SK-N-SH (cell line): ENCODE measurements around the gene POLR1D. TPM values are rescaled to one million over a fixed set of nuclear protein-coding genes. Genes with fewer than 3 reads are reported as not detected.

Source experiments
- CTCF ChIA-PET: fragments of 300-600, 350-600 bp; formaldehyde crosslinking; extraction: SDS; loops from one replicate; lab custom pipeline; 2021; lab: Yijun Ruan, JAX
- POLR2A ChIA-PET: fragments of 350-600 bp; sonication (Branson Sonifier 250); formaldehyde crosslinking; extraction: SDS; loops from one replicate; lab custom pipeline; 2020; ENCODE audit warnings: antibody characterized with exemption, inconsistent platforms; lab: Yijun Ruan, JAX
- DNase-seq: peaks from one replicate; pipeline ENCODE4 v3.0.0; 2012
- H2AFZ ChIP-seq: fragments of 200-600 bp; sonication (generic); 2 replicates; pipeline ENCODE4 v1.8.1; 2016; ENCODE audit warnings: antibody characterized with exemption, mild to moderate bottlenecking, low read depth
- H3F3A ChIP-seq: fragments of 200-600 bp; sonication (generic); replicated peaks from 2 replicates; pipeline ENCODE3; 2016; ENCODE audit warnings: antibody characterized with exemption, mild to moderate bottlenecking; ENCODE audit not compliant: insufficient read depth
- H3K27ac ChIP-seq, 2 experiments: fragments of 200-500 bp in 1 of 2; fragments of 200-600 bp in 1 of 2; sonication (Bioruptor generic) in 1 of 2; sonication (generic), shearing (Covaris generic) in 1 of 2; 2 replicates each; pipeline versions ENCODE4 v1.5.1 to v1.6.1; 2014 to 2016; ENCODE audit warnings: low read depth in 2 of 2, inconsistent platforms in 1 of 2, low read length in 1 of 2, mild to moderate bottlenecking in 1 of 2, mixed read lengths in 1 of 2
- H3K27me3 ChIP-seq: fragments of 200-600 bp; sonication (generic), shearing (Covaris generic); 2 replicates; pipeline ENCODE4 v1.6.1; 2016; ENCODE audit warnings: mixed run types; ENCODE audit not compliant: insufficient read depth
- H3K36me3 ChIP-seq, 2 experiments: fragments of 200-500 bp in 1 of 2; fragments of 200-600 bp in 1 of 2; sonication (Bioruptor generic) in 1 of 2; sonication (generic) in 1 of 2; replicated peaks in 1 of 2; 2 replicates each; pipeline versions ENCODE3 to v1.5.1; 2014 to 2016; ENCODE audit warnings: low read length in 1 of 2, mild to moderate bottlenecking in 1 of 2; ENCODE audit not compliant: insufficient read depth in 2 of 2, control insufficient read depth in 1 of 2
- H3K4me1 ChIP-seq, 2 experiments: fragments of 200-500 bp in 1 of 2; fragments of 200-600 bp in 1 of 2; sonication (Bioruptor generic) in 1 of 2; sonication (generic), shearing (Covaris generic) in 1 of 2; 2 replicates each; pipeline versions ENCODE4 v1.5.1 to v1.6.1; 2014 to 2016; ENCODE audit warnings: low read depth in 1 of 2, low read length in 1 of 2, mixed run types in 1 of 2; ENCODE audit not compliant: insufficient read depth in 2 of 2, control insufficient read depth in 1 of 2
- H3K4me2 ChIP-seq: fragments of 200-600 bp; sonication (generic), shearing (Covaris generic); 2 replicates; pipeline ENCODE4 v1.6.1; 2017; ENCODE audit warnings: mixed run types
- H3K4me3 ChIP-seq, 2 experiments: fragments of 200-500 bp in 1 of 2; fragments of 200-600 bp in 1 of 2; sonication (Bioruptor generic) in 1 of 2; sonication (generic), shearing (Covaris generic) in 1 of 2; 2 replicates each; pipeline versions ENCODE4 v1.5.1 to v1.8.1; 2014 to 2016; ENCODE audit warnings: low read depth in 2 of 2, inconsistent platforms in 1 of 2, low read length in 1 of 2, mild to moderate bottlenecking in 1 of 2, mixed read lengths in 1 of 2, moderate library complexity in 1 of 2
- H3K79me2 ChIP-seq: fragments of 200-600 bp; sonication (generic); 2 replicates; pipeline ENCODE4 v1.8.1; 2017; ENCODE audit warnings: mild to moderate bottlenecking; ENCODE audit not compliant: insufficient read depth
- H3K9ac ChIP-seq: fragments of 200-600 bp; sonication (generic); 2 replicates; pipeline ENCODE4 v1.6.1; 2017; ENCODE audit warnings: mixed run types
- H3K9me2 ChIP-seq: fragments of 200-600 bp; sonication (generic); 2 replicates; pipeline ENCODE4 v1.6.1; 2017; ENCODE audit warnings: mixed run types
- H3K9me3 ChIP-seq: fragments of 200-600 bp; sonication (generic); 2 replicates; pipeline ENCODE4 v1.6.1; 2017; ENCODE audit warnings: mixed run types, mild to moderate bottlenecking, moderate library complexity
- H4K20me1 ChIP-seq: fragments of 200-600 bp; sonication (generic); 2 replicates; pipeline ENCODE4 v1.6.1; 2017; ENCODE audit warnings: mild to moderate bottlenecking, mixed run types; ENCODE audit not compliant: insufficient read depth
- CHD2 ChIP-seq: fragments of 150-350 bp; IDR thresholded peaks from 2 replicates; pipeline ENCODE4 v1.6.1; 2018; ENCODE audit warnings: low read length; ENCODE audit not compliant: partially characterized antibody
- ELF1 ChIP-seq: IDR thresholded peaks from 2 replicates; pipeline ENCODE4 v1.4.0; 2012
- EP300 ChIP-seq, 2 experiments: IDR thresholded peaks; 2 replicates each; pipeline versions ENCODE4 v1.4.0 to v1.6.1; 2012; ENCODE audit warnings: borderline replicate concordance in 1 of 2, low read depth in 1 of 2, low read length in 1 of 2
- EZH2phosphoT487 ChIP-seq: fragments of 200-600 bp; sonication (generic); IDR thresholded peaks from 2 replicates; pipeline ENCODE4 v1.6.1; 2017; ENCODE audit warnings: low read depth, mixed run types, mild to moderate bottlenecking, antibody characterized with exemption, moderate library complexity, borderline replicate concordance
- FOSL2 ChIP-seq: IDR thresholded peaks from 2 replicates; pipeline ENCODE4 v1.4.0; 2012; ENCODE audit warnings: low read depth, mild to moderate bottlenecking, moderate library complexity, borderline replicate concordance
- GABPA ChIP-seq: IDR thresholded peaks from 2 replicates; pipeline ENCODE4 v1.4.0; 2012; ENCODE audit warnings: low read depth, mild to moderate bottlenecking
- MEF2A ChIP-seq: IDR thresholded peaks from 2 replicates; pipeline ENCODE4 v1.4.0; 2012; ENCODE audit warnings: low read depth, borderline replicate concordance
- MXI1 ChIP-seq: IDR thresholded peaks from 2 replicates; pipeline ENCODE4 v1.6.1; 2012; ENCODE audit warnings: mild to moderate bottlenecking, low read depth, low read length, improper control_type of control experiment
- SMC3 ChIP-seq: IDR thresholded peaks from 2 replicates; pipeline ENCODE4 v1.6.1; 2012; ENCODE audit warnings: low read depth, low read length, improper control_type of control experiment
- YY1 ChIP-seq: IDR thresholded peaks from 2 replicates; pipeline ENCODE4 v1.4.0; 2012; ENCODE audit warnings: low read depth, mild to moderate bottlenecking
- WGBS: methylation state at CpG from one replicate; pipeline ENCODE4 v1.1.6; 2017; ENCODE audit warnings: low lambda C conversion rate; 5-methylcytosine and 5-hydroxymethylcytosine counted together
- polyA plus RNA-seq, 3 experiments: library from polyadenylated mRNA; depleted of rRNA; stranded (reverse); fragments of >200 nt; gene quantifications; 2 replicates each; pipeline ENCODE4 v1.2.3, GENCODE V29; 2012
- TF ChIP-seq, protein P1 (sequence below): IDR thresholded peaks from 2 replicates; pipeline ENCODE4 v1.6.1; 2012; ENCODE audit warnings: mild to moderate bottlenecking, low read depth, low read length, moderate library complexity
- TF ChIP-seq, protein P2 (sequence below): IDR thresholded peaks from 2 replicates; pipeline ENCODE4; 2012
- TF ChIP-seq, protein P3 (sequence below): IDR thresholded peaks from 2 replicates; pipeline ENCODE4 v1.4.0; 2012; ENCODE audit warnings: low read depth, borderline replicate concordance
- TF ChIP-seq, protein P4 (sequence below): IDR thresholded peaks from 2 replicates; pipeline ENCODE4 v1.4.0; 2012; ENCODE audit warnings: low read depth, borderline replicate concordance

Gene POLR1D
- polyA plus RNA-seq, 1 of the 3 experiments (the other 2 are of a cell fraction) = 150 TPM

DNA sequence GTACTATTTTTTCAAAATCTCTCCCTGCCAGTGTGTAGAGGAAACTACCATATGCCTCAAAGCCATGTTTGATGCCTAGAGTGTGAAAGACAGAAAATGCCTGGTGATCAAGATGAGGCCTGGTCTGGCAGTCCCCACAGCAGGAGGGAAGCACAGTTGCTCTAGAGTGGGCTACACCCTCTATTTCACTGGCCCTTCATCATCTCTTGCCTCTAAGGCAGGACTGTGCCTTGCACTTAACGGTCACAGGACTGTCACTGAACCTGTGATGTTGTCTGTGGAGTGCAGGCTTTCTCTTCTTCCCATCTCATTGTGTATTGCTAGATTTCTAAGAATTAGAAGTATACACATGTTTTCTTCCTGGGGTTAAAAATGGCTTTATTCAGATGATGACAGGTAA is 16.3 kb downstream of the POLR1D start:
- DNase-seq = no peak
- Histone ChIP-seq H3K4me3 (no peak overlapping the region), H2AFZ (no peak overlapping the region), H3K27me3 (no peaks in the 10 kb centered on the region), H3K4me1 (peaks cover 9 to 16% of the 10 kb centered on the region in 2 experiments; a peak in 3 of 4 replicates), H3K9ac (no peak overlapping the region), H3K9me2 (no peaks in the 10 kb centered on the region), H3K4me2 (no peak overlapping the region), H3K27ac (peak overlapping the region in 1 of 2 experiments; percentile 34; a peak in 1 of 4 replicates), H3F3A (no peaks in the 10 kb centered on the region), H3K79me2 (peaks cover 57% of the 10 kb centered on the region), H3K36me3 (peaks cover 2 to 10% of the 10 kb centered on the region in 2 experiments), H3K9me3 (no peaks in the 10 kb centered on the region), H4K20me1 (peaks cover 42% of the 10 kb centered on the region)
- POLR2A ChIA-PET = no interaction called here
- TF ChIP-seq CHD2 (no peak), MXI1 (no peak), SMC3 (no peak), GABPA (no peak), MEF2A (no peak), ELF1 (no peak), EP300 (IDR thresholded peaks at IDR 0.05; ENCODE audit: borderline replicate concordance in 1 of 2, low read depth in 1 of 2, low read length in 1 of 2) (no peak), EZH2phosphoT487 (no peak), FOSL2 (no peak), YY1 (no peak)
- TF ChIP-seq, protein P1, sequence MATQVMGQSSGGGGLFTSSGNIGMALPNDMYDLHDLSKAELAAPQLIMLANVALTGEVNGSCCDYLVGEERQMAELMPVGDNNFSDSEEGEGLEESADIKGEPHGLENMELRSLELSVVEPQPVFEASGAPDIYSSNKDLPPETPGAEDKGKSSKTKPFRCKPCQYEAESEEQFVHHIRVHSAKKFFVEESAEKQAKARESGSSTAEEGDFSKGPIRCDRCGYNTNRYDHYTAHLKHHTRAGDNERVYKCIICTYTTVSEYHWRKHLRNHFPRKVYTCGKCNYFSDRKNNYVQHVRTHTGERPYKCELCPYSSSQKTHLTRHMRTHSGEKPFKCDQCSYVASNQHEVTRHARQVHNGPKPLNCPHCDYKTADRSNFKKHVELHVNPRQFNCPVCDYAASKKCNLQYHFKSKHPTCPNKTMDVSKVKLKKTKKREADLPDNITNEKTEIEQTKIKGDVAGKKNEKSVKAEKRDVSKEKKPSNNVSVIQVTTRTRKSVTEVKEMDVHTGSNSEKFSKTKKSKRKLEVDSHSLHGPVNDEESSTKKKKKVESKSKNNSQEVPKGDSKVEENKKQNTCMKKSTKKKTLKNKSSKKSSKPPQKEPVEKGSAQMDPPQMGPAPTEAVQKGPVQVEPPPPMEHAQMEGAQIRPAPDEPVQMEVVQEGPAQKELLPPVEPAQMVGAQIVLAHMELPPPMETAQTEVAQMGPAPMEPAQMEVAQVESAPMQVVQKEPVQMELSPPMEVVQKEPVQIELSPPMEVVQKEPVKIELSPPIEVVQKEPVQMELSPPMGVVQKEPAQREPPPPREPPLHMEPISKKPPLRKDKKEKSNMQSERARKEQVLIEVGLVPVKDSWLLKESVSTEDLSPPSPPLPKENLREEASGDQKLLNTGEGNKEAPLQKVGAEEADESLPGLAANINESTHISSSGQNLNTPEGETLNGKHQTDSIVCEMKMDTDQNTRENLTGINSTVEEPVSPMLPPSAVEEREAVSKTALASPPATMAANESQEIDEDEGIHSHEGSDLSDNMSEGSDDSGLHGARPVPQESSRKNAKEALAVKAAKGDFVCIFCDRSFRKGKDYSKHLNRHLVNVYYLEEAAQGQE = no peak
- TF ChIP-seq, protein P2, sequence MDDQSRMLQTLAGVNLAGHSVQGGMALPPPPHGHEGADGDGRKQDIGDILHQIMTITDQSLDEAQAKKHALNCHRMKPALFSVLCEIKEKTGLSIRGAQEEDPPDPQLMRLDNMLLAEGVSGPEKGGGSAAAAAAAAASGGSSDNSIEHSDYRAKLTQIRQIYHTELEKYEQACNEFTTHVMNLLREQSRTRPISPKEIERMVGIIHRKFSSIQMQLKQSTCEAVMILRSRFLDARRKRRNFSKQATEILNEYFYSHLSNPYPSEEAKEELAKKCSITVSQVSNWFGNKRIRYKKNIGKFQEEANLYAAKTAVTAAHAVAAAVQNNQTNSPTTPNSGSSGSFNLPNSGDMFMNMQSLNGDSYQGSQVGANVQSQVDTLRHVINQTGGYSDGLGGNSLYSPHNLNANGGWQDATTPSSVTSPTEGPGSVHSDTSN = no peak
- TF ChIP-seq, protein P3, sequence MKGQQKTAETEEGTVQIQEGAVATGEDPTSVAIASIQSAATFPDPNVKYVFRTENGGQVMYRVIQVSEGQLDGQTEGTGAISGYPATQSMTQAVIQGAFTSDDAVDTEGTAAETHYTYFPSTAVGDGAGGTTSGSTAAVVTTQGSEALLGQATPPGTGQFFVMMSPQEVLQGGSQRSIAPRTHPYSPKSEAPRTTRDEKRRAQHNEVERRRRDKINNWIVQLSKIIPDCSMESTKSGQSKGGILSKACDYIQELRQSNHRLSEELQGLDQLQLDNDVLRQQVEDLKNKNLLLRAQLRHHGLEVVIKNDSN = no peak
- TF ChIP-seq, protein P4, sequence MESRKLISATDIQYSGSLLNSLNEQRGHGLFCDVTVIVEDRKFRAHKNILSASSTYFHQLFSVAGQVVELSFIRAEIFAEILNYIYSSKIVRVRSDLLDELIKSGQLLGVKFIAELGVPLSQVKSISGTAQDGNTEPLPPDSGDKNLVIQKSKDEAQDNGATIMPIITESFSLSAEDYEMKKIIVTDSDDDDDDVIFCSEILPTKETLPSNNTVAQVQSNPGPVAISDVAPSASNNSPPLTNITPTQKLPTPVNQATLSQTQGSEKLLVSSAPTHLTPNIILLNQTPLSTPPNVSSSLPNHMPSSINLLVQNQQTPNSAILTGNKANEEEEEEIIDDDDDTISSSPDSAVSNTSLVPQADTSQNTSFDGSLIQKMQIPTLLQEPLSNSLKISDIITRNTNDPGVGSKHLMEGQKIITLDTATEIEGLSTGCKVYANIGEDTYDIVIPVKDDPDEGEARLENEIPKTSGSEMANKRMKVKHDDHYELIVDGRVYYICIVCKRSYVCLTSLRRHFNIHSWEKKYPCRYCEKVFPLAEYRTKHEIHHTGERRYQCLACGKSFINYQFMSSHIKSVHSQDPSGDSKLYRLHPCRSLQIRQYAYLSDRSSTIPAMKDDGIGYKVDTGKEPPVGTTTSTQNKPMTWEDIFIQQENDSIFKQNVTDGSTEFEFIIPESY = no peak
- CTCF ChIA-PET = interaction anchor here (1.2 to 1.3 kb wide), 3 partner anchors 11 to 189 kb away, joined by 3 read pairs; no protein-coding TSS in a partner anchor
- 93% methylated on average over 1 of the region's 1 CpG for WGBS
